Activated T-cell treated with anti-CD3 and anti-CD28 coated beads for 24 hours (primary cell): ENCODE measurements around the gene PGS1.

Experiments used
- DNase-seq: peaks from one replicate; pipeline ENCODE4 v3.0.0-alpha.2; 2020; ENCODE audit warnings: low read depth

Gene PGS1

DNA sequence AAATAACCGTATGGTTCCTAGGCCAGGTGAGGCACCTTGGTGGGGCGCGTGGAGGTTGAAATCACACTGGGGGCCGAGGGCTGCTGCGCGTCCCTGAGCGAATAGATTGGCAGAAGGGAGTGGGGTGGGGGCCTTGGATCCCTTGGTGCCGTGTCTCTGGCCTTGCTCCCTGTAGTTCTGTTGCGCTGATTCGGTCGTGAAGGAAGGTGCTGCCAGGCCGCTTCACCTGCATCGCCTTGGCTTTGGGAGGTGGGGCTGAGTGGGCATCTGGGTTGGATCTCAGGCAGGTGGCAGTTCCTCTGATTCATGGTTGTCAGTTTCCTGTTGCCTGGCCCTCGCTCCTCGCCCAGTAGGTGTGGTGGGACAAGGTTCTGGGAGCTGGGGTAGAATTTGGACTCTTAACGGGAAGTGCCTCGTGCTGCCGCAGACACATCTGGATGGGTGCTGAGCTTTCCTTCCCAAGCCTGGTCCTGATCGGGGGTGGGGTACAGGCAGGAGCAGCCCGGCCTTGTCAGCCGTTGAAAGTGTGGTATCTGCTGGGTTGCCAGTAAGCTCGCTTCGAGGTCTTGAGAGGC, 30.1 kb downstream of the PGS1 start:
- no peak for DNase-seq

DNA sequence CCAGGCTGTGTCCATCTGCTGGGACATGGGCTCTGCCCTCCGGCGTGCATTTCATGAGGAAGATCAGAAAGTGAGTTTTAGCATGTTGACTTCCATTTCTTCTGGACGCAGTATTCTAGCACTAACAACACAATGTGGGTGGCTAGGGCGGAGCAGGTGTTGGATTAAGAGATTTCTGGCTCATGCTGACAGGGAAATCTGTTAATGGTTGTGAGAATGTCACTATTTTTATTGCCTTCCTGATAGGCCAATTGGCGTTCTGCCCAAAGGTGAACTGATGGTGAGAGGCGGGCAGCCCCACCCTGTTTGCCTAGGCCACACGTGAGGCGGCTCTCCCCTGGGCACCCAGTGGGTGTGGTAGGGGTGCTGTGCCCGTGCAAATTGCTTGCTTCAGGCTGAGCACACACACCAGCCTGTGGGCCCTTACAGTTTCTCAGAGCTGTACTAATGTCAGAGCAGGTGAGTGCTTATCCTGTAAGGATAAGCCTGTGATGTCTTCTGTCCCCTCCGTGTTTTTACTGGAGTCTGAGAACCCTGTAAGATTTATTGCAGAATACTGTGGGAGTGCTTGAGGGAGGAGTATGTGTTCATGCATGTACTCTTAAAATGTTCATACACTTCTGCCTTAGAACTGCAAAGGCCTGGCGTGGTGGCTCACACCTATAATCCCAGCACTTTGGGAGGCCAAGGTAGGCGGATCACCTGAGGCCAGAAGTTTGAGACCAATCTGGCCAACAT, 30.9 kb downstream of the PGS1 start:
- DNase-seq: no peak

DNA sequence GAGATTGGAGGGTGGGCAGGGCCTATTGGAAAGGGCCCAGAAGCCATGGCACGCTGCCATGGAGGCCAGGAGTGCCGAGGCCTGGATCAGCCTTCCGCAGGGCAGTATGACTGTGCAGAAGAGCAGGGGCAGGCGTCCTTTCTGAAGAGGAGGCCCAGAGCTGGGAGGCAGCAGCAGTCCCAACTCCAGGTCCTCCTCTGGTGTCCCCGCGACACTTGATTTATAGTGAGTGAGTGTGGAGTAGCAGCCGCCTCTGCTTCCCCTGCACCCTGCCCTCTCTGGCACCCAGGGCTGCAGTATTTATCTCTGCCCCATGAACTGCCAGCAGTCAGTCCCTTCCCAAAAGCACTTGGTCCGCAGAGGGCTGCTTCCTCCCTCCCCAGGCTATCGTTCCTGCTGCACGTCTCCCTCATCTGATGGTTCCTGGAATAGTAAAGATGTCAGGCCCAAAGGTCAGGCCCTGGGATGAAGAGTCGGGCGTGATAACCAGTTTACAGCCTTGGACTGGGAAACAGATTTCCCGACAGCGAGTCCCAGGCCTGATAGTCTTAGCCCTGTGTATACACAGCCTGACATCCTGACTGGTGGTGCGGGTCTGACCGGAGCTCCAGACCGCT, 32.9 kb downstream of the PGS1 start:
- DNase-seq: no peak

DNA sequence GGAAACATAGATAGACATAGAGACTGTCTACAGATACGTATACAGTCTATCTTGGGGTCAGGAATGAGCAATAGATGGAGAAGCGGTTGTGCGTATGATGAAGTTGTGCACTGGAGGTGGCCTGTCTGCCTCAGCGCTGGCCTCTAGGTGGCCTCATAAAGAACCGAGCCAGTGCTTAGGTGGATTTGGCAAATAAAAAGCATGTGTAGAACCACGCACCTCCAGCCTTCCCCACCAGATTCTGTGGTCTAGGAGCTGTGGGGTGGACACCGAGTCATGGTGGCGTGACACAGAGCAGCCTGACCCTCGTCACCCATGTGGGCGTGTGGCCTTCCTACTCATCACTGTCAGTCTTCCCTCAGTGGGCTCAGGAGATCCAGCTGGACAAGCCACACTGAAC, 34.0 kb downstream of the PGS1 start:
- DNase-seq: no peak

DNA sequence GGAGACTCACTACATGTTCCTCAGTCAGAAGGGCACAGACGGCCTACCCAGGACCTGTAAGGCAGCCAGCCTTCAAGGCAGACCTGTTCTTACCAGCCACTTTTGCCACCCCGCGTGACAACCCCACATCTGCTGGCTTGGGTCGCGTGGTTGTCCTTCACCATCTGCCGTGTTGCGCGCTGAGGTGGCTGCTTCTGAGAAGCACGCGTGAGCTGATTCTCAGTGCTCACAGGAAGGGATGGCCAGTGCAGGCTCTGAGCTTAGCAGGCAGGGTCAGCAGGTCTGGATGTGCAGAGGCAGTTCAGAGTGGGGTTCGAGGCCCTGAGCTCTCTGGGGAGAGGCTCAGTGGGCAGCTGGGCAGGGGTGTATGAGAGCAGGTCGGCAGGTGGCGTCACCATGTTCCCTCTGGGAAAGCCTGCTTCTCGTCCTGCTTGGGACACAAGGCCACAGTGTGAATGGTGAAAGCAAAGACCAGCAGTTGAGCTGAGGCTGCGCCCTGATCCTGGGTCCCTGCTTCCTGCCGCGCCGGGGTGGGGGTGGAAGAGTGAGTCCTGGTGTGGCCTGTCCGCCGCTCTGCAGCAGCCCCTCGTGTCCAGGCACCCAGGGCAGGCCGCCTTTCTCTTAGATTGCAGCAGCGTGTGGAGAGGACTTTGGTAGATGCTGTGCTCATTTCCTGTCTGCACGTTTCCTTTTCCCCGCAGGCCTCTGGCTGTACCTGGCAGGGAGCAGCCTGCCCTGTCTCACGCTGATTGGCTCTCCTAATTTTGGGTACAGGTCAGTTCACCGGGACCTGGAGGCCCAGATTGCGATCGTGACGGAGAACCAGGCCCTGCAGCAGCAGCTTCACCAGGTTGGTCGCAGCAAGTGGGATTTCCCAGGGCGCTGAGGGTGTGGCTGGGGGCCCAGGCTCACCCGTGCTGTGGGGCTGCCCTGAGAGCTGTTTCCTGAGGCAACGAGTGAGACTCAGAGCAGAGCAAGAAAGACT, 36.0 kb downstream of the PGS1 start:
- peak; percentile 32 for DNase-seq

DNA sequence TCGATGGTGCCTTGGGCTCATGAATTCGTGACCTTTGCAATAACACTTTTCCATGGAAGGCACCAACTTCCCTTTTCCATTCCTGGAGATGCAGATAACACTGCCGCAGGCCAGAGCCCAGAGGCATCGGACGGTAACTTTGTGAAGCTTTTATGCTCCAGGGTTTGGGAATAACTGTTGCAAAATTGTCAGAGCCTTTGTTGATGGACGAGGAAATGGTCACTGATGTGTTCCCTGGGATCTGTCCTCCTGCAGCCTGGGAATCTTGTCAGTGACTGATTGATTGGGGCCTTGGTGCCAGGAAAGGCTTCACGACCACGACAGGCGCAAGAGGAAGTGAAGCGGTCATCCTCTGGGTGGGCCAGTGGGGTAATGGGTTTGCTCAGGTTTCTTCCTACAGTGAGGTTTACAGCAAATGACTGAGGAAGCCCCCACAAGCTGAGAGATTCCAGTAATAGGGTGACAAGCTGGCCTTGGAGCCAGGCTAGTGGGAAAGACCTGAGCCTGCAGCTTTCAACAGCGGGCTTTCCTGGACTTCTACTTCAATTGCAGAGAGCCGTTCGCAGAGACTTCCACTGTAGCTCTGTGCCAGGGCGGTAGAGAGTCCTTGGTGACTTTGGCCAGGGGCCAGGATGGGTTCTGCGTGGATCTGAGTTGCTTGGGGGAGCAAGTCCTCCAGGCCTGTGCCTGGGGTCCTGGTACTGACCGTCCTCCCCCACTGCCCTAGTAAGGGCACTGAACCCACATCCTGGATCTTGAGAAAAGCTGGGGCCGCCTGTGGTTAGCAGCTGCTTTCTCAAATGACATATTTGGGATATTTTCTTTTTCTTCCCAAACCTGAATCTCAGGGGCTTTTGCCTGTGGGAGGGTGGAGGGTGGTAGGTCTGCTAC, 37.6 kb downstream of the PGS1 start:
- DNase-seq: no peak

DNA sequence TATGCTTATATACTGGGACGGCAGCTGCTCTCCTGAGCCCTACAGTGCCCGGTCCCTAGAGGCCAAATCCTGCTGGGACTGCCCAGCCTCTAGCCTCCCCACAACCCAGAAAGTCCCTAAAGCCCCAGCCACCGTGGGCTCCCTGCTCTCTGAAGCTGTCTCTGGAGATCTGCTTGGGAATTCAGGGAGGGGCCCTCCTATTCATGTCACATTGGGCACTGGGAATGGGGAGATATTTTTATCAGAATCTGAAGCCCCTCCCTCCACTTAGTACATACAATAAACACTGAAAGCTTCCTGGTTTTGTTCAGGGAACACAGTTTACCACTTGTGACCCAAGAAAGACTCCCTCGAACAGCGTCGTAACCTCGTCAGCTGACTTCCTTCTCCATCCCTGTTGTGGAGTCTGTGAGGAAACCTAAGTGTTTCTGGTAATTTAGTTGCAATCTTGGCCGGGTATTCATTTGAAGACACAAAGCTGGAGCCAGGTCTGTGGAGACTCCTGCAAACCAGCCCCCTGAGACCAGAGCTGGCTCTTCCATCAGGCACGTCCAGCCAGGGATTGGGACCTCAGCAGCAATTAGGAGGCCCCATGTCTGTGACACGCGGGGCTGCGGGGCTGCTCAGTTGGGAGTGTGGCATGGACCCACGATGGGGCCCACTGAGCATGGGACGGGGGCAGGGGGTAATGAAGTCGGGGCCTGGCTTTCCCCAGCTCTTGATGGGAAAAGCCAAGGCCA, 38.5 kb downstream of the PGS1 start:
- DNase-seq: no peak

DNA sequence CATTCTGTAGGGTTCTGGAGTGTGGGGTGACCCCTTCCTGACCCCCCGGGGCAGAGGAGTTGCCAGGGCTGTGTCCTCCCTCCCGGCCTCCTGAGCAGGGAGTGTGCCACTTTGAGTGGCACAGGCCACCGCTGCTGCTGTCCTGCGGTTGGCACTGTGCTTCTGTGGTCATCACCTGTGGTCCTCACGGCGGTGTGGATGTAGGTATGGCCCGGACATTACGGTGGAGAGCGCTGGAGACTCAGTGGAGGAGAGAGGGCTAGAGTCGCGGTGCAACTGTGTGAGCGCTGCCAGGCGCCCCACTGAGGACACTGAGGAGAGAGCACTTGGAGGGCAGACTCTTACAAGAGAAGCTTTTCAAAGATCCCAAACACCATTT, 39.1 kb downstream of the PGS1 start:
- no peak for DNase-seq

DNA sequence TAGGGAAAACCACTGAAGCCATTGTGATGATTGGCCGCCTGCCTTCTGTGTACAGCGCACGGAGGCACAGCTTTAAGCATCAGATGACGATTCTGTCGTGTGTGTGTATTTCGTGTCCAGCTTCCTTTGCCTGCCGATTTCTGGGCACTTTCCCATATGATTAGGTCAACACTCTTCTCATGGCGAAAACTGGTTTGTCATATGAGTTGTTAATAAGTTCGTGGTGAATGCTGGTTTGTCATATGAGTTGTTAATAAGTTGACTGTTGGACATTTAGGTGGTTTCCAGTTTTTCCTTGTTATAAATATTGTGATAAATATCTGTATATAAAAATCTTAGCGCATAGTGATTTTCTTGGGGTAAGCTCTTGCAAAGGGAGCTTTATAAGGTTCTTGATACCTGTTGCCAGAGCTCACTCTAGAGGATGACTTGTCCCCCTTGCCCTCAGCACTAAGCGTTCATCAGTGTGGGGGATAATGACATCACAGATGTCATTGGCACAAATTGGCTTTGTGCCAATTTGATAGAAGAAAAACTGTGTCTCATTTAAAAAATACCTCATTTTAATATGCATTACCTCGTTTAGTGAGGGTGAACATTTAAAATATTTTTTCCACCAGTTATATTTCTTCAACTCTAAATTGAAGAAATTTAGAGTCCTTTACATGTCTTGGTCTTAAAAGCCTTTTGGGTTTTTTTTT, 40.0 kb downstream of the PGS1 start:
- DNase-seq: no peak

DNA sequence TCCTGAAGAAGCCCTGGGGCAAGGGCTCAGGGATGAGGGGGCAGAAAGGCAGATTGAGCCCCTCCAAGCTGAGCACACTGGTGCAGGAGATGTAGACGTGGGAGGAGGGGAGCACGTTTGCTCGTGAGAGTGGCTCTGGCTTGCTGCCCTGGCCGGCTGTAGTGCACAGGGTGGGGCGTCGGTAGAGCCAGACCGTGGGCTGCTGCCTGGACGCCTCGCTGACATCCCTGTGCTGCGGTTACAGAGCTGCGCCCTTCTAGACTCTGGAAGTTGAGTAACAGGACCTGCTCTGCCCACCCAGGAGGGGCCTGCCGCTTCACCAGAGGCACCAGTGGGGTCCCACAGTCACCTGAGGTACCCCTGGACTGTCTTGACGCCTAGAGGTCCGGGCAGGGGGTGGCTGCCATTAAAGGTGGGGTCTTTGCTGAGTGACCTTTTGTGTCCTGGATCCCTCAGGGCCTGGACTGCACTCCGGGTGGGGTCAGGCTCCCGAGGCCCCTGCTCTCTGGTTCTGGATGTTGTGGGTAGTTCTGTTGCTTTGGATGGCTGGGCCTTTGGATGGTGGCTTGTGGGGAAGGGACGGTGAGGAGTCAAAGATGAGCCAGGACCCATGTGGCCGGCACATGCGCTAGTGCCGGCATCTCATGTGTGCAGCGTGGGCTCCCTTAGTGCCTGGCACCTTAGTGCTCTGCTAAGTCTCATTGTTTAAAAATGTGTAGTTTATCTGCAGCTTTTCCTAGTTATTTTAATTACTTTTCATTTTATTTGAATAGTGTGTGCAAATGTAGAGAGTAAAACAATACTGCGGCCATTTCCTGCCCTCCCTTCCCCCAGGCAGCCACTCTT, 41.7 kb downstream of the PGS1 start:
- no peak for DNase-seq

DNA sequence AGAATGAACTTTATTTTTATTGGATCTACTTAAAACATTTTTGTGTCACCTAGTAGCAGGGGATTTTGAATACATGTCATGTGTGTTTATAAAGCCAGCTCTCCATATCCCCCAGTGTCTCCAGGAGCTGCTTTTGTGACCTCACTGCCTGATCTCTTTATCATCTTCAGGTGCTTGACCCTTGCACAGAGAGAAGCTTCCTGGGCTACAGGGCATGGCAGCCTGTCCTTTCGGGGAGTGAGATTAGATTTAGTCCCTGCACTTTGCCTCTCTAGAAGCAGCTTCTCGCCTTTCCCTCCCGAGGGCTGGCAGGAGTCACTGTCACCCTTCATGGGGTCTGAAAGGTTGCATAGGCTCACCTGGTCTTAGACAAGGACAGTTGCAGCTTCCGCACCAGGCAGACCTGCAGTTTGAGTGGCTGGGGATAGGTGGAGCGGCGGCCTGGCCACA, 42.7 kb downstream of the PGS1 start:
- DNase-seq: no peak

DNA sequence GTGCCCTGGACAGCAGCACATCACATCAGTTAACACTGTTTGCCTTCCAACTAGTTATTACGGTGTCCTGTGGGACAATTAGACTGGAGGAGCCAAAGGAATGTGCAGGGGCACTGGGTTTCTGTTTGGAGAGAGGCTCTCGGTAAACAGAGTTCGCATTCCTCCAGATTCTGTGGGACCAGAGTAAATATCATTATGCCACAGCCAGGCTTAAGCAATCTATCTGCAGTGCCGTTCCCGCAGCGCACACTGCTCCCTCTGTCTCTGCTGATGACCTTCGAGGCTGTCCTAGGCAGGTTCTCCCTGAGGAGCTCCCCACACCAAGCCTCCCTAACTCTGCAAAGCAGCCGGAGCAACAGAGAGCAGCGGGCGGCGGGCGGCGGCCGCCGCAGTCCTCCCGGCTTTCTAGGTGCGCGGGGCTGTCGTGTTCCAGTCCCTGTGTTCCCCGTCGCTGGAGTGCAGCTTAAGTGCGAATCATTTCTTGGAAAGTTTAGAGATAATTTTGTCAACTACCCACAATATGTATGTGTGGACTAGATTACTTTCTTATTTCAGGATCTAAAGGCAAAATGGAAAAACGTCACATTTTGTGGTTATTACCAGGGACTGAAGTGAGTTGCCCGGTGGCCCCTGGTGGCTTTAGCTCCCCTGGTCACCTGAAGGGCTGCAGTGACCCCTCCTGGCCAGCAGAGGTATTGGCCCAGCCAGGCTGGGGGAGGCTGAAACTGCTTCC, 43.3 kb downstream of the PGS1 start:
- DNase-seq: peak; percentile 58

DNA sequence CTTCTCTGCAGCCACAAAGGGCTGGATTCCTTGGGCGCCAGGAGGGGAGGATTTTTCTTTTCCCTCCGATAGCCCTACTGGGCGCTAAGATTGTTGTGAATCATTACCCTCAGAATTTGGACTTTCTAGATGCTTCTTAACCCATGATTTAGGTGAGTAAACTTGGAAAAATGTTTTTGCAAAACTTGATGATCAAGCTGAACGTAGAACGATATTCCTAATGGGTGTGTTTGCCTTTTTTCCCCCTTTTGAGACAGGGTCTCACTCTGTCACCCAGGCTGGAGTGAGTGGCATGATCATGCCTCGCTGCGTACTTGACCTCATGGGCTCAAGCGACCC, 43.8 kb downstream of the PGS1 start:
- DNase-seq: no peak

DNA sequence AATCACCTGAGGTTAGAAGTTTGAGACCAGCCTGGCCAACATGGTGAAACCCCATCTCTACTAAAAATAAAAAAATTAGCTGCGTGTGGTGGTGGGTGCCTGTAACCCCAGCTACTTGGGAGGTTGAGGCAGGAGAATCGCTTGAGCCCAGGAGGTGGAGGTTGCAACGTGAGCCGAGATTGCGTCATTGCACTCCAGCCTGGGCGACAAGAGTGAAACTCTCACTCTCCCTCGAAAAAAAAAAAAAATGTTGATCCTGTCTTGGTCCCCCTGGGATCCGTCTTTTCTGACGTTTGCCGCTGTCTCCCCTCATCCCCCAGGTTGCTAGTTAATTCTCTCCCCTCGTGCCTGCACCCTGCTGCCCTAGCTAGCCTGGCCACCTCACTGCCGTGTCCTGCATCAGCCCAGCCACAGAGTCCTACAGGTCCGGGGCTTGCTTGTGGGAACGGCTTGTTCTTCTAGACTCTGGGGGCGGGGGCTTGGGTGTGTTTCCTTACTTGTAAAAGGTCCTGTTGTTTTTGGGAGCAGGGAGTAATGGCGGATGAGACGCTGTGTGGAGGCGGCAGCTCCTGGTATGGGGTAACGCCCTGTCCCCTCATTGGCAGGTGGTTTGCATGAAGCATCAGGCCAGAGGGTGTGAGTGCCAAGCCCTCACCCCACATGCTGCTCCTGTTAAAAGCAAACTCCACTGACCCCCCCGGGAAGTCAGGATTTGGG, 44.6 kb downstream of the PGS1 start:
- DNase-seq: no peak

DNA sequence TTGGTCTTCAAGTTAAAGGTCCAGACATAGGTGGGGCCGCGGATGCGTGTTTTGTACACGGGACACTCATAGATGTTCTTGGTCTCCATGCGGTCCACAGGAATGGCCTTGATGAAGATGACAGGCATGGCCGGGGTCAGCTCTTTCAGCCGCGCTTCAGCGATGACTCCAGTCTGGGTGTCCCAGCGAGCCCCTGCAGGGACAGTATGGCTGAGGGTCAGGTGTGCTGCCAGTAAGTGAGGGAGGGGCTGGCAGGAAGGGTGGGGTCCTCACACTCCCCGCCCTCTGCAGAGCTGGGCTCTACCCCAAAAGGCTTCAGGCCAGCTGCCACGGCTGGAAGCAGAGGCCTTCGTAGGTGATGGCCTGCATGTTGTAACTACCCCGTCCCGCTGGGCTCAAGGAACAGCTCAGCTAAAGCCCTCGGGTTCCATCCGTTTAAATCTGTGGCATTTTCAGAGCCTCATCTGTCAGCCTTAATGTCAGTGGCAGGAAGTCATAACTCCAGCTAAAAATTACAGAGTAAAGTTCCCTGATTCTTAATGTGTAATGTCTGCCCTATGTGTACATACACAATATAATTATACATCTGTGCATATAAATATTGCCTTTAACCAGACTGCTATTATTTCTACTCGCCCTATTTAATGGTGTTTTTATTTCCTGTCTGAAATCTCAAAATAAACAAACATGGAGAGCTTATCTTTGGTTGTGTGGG, 45.7 kb downstream of the PGS1 start:
- DNase-seq: no peak

DNA sequence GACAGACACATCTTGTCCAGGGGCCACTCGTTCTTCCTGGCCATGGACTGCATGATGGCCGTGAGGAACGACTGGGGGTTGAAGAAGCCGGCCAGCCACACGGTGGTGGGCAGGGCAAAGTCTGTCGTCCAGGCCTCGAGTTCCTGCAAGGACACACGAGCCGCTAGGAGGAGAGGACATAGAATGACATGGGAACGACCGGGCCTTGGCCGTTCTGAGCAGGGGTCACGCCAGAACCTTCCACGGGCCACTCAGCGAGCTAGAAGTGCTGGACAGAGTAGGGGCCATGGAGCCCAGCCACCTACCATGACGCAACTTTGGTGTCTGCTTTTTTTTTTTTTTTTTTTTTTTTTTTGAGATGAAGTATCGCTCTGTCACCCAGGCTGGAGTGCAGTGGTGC, 47.0 kb downstream of the PGS1 start:
- no peak for DNase-seq

DNA sequence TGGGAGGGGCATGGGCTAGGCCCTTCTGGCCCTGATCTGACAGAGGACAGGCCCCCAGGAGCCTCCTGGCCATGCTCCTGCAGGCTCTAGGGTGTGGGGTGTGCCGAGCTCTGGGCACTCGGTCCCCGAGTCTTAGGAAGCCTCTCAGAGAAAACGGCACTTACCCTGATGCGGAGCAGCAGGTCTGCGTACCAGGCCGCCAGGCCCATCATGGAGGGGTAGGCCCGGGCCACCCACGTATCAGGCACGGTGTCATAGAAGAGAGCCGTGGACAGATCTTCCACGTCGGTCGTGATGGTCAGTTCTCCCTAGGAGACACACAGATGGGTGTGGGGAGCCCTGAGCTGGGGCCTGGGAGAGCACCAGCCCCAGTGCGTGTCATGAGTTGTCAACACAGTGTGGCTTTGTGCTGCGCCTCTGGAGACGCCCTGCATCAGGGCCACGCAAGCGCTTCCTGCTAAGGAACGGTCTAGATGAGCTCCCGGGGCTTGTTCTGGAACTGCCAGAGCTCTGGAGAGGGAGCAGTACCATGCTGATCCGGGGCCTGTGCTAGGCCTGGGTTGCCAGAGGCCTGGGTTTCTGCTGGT, 47.9 kb downstream of the PGS1 start:
- DNase-seq: no peak
